ENCODE results near the gene SETDB1. TPM values are rescaled to one million over a fixed set of nuclear protein-coding genes. Genes with fewer than 3 reads are reported as not detected.

Gene SETDB1
- total RNA-seq, 2 donors from 2014 or later: 26.3 to 63.8 TPM

GRCh38 chr1:151000408-151000807 lies 74.2 kb downstream of the SETDB1 start:
- no peaks in the 10 kb centered on the region for H3K9me3 ChIP-seq
- H3K27me3 ChIP-seq (replicated peaks; ENCODE audit: insufficient read depth): no peaks in the 10 kb centered on the region
- intact Hi-C loops (cut with DNase I): no loop called here
- DNase-seq (ENCODE audit: low spot score): no peak
- H3K4me1 ChIP-seq (replicated peaks): peaks cover 7% of the 10 kb centered on the region
- H3K36me3 ChIP-seq: peaks cover 9 to 10% of the 10 kb centered on the region in 2 donors
- H3K4me3 ChIP-seq: no peak overlapping the region
- no peak for TF ChIP-seq CTCF (IDR thresholded peaks at IDR 0.05)
- no peak for TF ChIP-seq POLR2A (IDR thresholded peaks at IDR 0.05)
- no peak for TF ChIP-seq POLR2AphosphoS5 (IDR thresholded peaks at IDR 0.05)
- 100% methylated on average over 3 of the region's 3 CpGs for WGBS
- no peak overlapping the region for H3K27ac ChIP-seq

- 69% methylated on average over 4 of the region's 4 CpGs for WGBS
- Histone ChIP-seq H3K9me3 (no peaks in the 10 kb centered on the region), H3K27me3 (replicated peaks; ENCODE audit: insufficient read depth) (no peaks in the 10 kb centered on the region), H3K27ac (no peak overlapping the region), H3K4me3 (no peak overlapping the region), H3K36me3 (peaks cover 9 to 10% of the 10 kb centered on the region in 2 donors), H3K4me1 (replicated peaks) (peaks cover 7% of the 10 kb centered on the region)
- intact Hi-C loops (cut with DNase I): no loop called here
- no peak for DNase-seq (ENCODE audit: low spot score)
- no peak for TF ChIP-seq POLR2AphosphoS5 (IDR thresholded peaks at IDR 0.05)
- no peak for TF ChIP-seq CTCF (IDR thresholded peaks at IDR 0.05)
- TF ChIP-seq POLR2A (IDR thresholded peaks at IDR 0.05): no peak
Measured at GRCh38 chr1:151001602-151002001, 75.4 kb downstream of the SETDB1 start.

GRCh38 chr1:151002051-151002450 lies 75.9 kb downstream of the SETDB1 start:
- intact Hi-C loops (cut with DNase I): no loop called here
- Histone ChIP-seq H3K36me3 (peaks cover 9 to 10% of the 10 kb centered on the region in 2 donors), H3K9me3 (no peaks in the 10 kb centered on the region), H3K4me1 (replicated peaks) (peaks cover 7% of the 10 kb centered on the region), H3K27me3 (replicated peaks; ENCODE audit: insufficient read depth) (no peaks in the 10 kb centered on the region), H3K4me3 (no peak overlapping the region), H3K27ac (no peak overlapping the region)
- WGBS: 91% methylated on average over 3 of the region's 3 CpGs
- no peak for TF ChIP-seq CTCF (IDR thresholded peaks at IDR 0.05)
- TF ChIP-seq POLR2A (IDR thresholded peaks at IDR 0.05): no peak
- no peak for TF ChIP-seq POLR2AphosphoS5 (IDR thresholded peaks at IDR 0.05)
- DNase-seq (ENCODE audit: low spot score): no peak

- intact Hi-C loops (cut with DNase I): no loop called here
- no peak for DNase-seq (ENCODE audit: low spot score)
- Histone ChIP-seq H3K9me3 (no peaks in the 10 kb centered on the region), H3K36me3 (peaks cover 6 to 10% of the 10 kb centered on the region in 2 donors), H3K4me3 (no peak overlapping the region), H3K4me1 (replicated peaks) (peaks cover 7% of the 10 kb centered on the region), H3K27me3 (replicated peaks; ENCODE audit: insufficient read depth) (no peaks in the 10 kb centered on the region), H3K27ac (no peak overlapping the region)
- no peak for TF ChIP-seq CTCF (IDR thresholded peaks at IDR 0.05)
- whole genome bisulfite sequencing: 30% methylated on average over 2 of the region's 2 CpGs
Measured at GRCh38 chr1:151002611-151003010, 76.4 kb downstream of the SETDB1 start.

GRCh38 chr1:151003180-151003579 lies 77.0 kb downstream of the SETDB1 start:
- Histone ChIP-seq H3K27ac (no peak overlapping the region), H3K4me1 (replicated peaks) (peaks cover 7% of the 10 kb centered on the region), H3K36me3 (peaks cover 5 to 10% of the 10 kb centered on the region in 2 donors), H3K27me3 (replicated peaks; ENCODE audit: insufficient read depth) (no peaks in the 10 kb centered on the region), H3K9me3 (no peaks in the 10 kb centered on the region), H3K4me3 (no peak overlapping the region)
- DNase-seq (ENCODE audit: low spot score): no peak
- intact Hi-C loops (cut with DNase I): no loop called here
- no peak for TF ChIP-seq POLR2AphosphoS5 (IDR thresholded peaks at IDR 0.05)
- no peak for TF ChIP-seq CTCF (IDR thresholded peaks at IDR 0.05)
- no peak for TF ChIP-seq POLR2A (IDR thresholded peaks at IDR 0.05)

All from prostate gland (tissue), 2 donors.